Measurements from ENCODE around the gene PRSS23.
A peak's percentile ranks its signal among the peaks of the same experiment; 100 is the strongest.
"Not testable (repeated sequence)": the region's sequence is repeated elsewhere in the genome, so short reads cannot be mapped to it uniquely, and the experiment has no call there.

Gene PRSS23, protein sequence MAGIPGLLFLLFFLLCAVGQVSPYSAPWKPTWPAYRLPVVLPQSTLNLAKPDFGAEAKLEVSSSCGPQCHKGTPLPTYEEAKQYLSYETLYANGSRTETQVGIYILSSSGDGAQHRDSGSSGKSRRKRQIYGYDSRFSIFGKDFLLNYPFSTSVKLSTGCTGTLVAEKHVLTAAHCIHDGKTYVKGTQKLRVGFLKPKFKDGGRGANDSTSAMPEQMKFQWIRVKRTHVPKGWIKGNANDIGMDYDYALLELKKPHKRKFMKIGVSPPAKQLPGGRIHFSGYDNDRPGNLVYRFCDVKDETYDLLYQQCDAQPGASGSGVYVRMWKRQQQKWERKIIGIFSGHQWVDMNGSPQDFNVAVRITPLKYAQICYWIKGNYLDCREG

GRCh38 chr11:86800076-86800959 is at the start of gene PRSS23:
TSS of gene PRSS23 (plus strand) at chr11:86800542. CDS start at chr11:86807644, 7,102 bp downstream.
- no peaks in the 10 kb centered on the region for H3K9me3 ChIP-seq (ENCODE audit: control insufficient read depth in 2 of 2, low read length in 2 of 2)
- H3K36me3 ChIP-seq (ENCODE audit: control insufficient read depth in 2 of 2, insufficient read depth in 2 of 2, low read length in 2 of 2), result no peaks in the 10 kb centered on the region
- peak within 1 kb of the TSS; percentile 80 to 83 for H3K4me3 ChIP-seq (ENCODE audit: low read length in 2 of 2)
- peak within 1 kb of the TSS; percentile 52 to 86 for H3K9ac ChIP-seq (ENCODE audit: low read depth in 1 of 2, low read length in 2 of 2)
- H3K4me1 ChIP-seq (ENCODE audit: control insufficient read depth in 2 of 2, insufficient read depth in 2 of 2, low read length in 2 of 2), result peaks cover 4 to 5% of the 10 kb centered on the region in 2 donors
- peak within 1 kb of the TSS; percentile 56 to 61 for H3K27ac ChIP-seq (ENCODE audit: low read depth in 2 of 2, low read length in 2 of 2)
- no peaks in the 10 kb centered on the region for H3K27me3 ChIP-seq (ENCODE audit: control insufficient read depth in 2 of 2, insufficient read depth in 2 of 2, low read length in 2 of 2)

DNA sequence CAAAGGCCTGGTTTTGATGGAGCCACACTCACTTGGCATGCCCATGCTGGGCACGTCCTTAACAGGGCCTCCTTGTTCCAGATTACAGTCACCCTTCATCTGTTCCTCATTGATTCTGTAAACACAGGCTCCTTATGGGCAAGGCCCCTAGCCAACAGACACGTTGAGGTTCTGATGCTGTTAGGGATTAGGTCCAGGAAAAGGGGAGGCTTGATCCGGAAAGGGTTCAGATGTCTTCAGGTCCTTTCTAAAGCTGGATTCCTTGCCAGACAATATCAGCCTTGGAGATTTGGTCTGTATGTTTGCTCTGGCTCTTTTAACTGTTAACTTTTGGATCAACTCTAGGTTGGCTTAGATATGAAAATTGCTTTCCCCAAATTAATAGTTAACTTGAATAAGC is 46.9 kb upstream of the PRSS23 start:
- Histone ChIP-seq H3K4me1 (ENCODE audit: control insufficient read depth in 2 of 2, insufficient read depth in 2 of 2, low read length in 2 of 2) (no peaks in the 10 kb centered on the region), H3K4me3 (ENCODE audit: low read length in 2 of 2) (no peak overlapping the region), H3K9me3 (ENCODE audit: control insufficient read depth in 2 of 2, low read length in 2 of 2) (no peaks in the 10 kb centered on the region), H3K9ac (ENCODE audit: low read depth in 1 of 2, low read length in 2 of 2) (no peak overlapping the region), H3K36me3 (ENCODE audit: control insufficient read depth in 2 of 2, insufficient read depth in 2 of 2, low read length in 2 of 2) (no peaks in the 10 kb centered on the region), H3K27ac (ENCODE audit: low read depth in 2 of 2, low read length in 2 of 2) (no peak overlapping the region), H3K27me3 (ENCODE audit: control insufficient read depth in 2 of 2, insufficient read depth in 2 of 2, low read length in 2 of 2) (no peaks in the 10 kb centered on the region)

- no peak overlapping the region for H3K9ac ChIP-seq (ENCODE audit: low read depth in 1 of 2, low read length in 2 of 2)
- H3K4me1 ChIP-seq (ENCODE audit: control insufficient read depth in 2 of 2, insufficient read depth in 2 of 2, low read length in 2 of 2), result no peaks in the 10 kb centered on the region
- no peak overlapping the region for H3K27ac ChIP-seq (ENCODE audit: low read depth in 2 of 2, low read length in 2 of 2)
- no peaks in the 10 kb centered on the region for H3K36me3 ChIP-seq (ENCODE audit: control insufficient read depth in 2 of 2, insufficient read depth in 2 of 2, low read length in 2 of 2)
- no peaks in the 10 kb centered on the region for H3K27me3 ChIP-seq (ENCODE audit: control insufficient read depth in 2 of 2, insufficient read depth in 2 of 2, low read length in 2 of 2)
- no peak overlapping the region for H3K4me3 ChIP-seq (ENCODE audit: low read length in 2 of 2)
- H3K9me3 ChIP-seq (ENCODE audit: control insufficient read depth in 2 of 2, low read length in 2 of 2), result no peaks in the 10 kb centered on the region
Observed at GRCh38 chr11:86755146-86755545, 45.2 kb upstream of the PRSS23 start.

- Histone ChIP-seq H3K27me3 (ENCODE audit: control insufficient read depth in 2 of 2, insufficient read depth in 2 of 2, low read length in 2 of 2) (no peaks in the 10 kb centered on the region), H3K9me3 (ENCODE audit: control insufficient read depth in 2 of 2, low read length in 2 of 2) (no peaks in the 10 kb centered on the region), H3K4me3 (ENCODE audit: low read length in 2 of 2) (no peak overlapping the region), H3K36me3 (ENCODE audit: control insufficient read depth in 2 of 2, insufficient read depth in 2 of 2, low read length in 2 of 2) (no peaks in the 10 kb centered on the region), H3K4me1 (ENCODE audit: control insufficient read depth in 2 of 2, insufficient read depth in 2 of 2, low read length in 2 of 2) (no peaks in the 10 kb centered on the region), H3K27ac (ENCODE audit: low read depth in 2 of 2, low read length in 2 of 2) (no peak overlapping the region), H3K9ac (ENCODE audit: low read depth in 1 of 2, low read length in 2 of 2) (no peak overlapping the region)
Observed at GRCh38 chr11:86758171-86758570, 42.2 kb upstream of the PRSS23 start.

DNA sequence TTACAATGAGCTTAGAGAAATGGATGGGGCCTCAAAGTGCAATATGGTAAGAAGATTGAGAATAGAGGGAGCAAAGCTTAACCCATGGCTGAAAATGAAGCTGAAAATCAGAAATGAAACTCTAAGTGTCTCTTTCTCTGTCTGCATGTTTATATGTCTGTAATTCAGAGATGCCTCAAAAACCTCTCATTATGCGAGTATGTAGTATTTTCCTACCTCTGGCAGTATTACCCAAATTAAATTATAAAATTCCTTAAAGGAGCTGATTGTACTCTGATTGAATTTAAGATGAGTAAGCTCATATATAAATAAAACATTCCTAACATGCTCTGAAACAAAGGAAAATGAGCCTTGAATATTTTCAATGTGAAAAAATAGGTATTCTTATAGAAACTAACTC is 39.8 kb upstream of the PRSS23 start:
- no peak overlapping the region for H3K4me3 ChIP-seq (ENCODE audit: low read length in 2 of 2)
- no peak overlapping the region for H3K27ac ChIP-seq (ENCODE audit: low read depth in 2 of 2, low read length in 2 of 2)
- no peak overlapping the region for H3K9ac ChIP-seq (ENCODE audit: low read depth in 1 of 2, low read length in 2 of 2)
- no peaks in the 10 kb centered on the region for H3K36me3 ChIP-seq (ENCODE audit: control insufficient read depth in 2 of 2, insufficient read depth in 2 of 2, low read length in 2 of 2)
- no peaks in the 10 kb centered on the region for H3K4me1 ChIP-seq (ENCODE audit: control insufficient read depth in 2 of 2, insufficient read depth in 2 of 2, low read length in 2 of 2)
- no peaks in the 10 kb centered on the region for H3K27me3 ChIP-seq (ENCODE audit: control insufficient read depth in 2 of 2, insufficient read depth in 2 of 2, low read length in 2 of 2)
- no peaks in the 10 kb centered on the region for H3K9me3 ChIP-seq (ENCODE audit: control insufficient read depth in 2 of 2, low read length in 2 of 2)

DNA sequence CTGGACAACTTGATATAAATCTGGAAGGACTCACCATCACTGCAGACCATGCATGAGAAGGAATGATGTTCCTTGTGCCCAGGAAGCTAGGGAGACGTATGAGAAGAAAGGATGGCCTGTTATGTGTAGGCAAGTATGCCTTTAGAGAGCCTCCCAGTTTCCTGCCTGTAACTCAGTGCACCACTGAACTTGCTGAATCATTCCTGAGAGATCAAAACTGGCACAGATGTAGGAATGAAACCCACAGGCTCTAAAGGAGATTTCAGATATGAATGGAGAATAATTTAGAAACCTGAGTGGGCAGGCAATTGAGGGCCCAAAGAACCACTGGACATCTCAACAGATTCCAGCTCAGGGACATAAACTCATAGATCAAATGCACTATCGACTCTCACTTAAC is 38.4 kb upstream of the PRSS23 start:
- no peaks in the 10 kb centered on the region for H3K9me3 ChIP-seq (ENCODE audit: control insufficient read depth in 2 of 2, low read length in 2 of 2)
- no peak overlapping the region for H3K9ac ChIP-seq (ENCODE audit: low read depth in 1 of 2, low read length in 2 of 2)
- H3K4me3 ChIP-seq (ENCODE audit: low read length in 2 of 2), result no peak overlapping the region
- no peaks in the 10 kb centered on the region for H3K36me3 ChIP-seq (ENCODE audit: control insufficient read depth in 2 of 2, insufficient read depth in 2 of 2, low read length in 2 of 2)
- H3K4me1 ChIP-seq (ENCODE audit: control insufficient read depth in 2 of 2, insufficient read depth in 2 of 2, low read length in 2 of 2), result no peaks in the 10 kb centered on the region
- no peaks in the 10 kb centered on the region for H3K27me3 ChIP-seq (ENCODE audit: control insufficient read depth in 2 of 2, insufficient read depth in 2 of 2, low read length in 2 of 2)
- H3K27ac ChIP-seq (ENCODE audit: low read depth in 2 of 2, low read length in 2 of 2), result no peak overlapping the region

DNA sequence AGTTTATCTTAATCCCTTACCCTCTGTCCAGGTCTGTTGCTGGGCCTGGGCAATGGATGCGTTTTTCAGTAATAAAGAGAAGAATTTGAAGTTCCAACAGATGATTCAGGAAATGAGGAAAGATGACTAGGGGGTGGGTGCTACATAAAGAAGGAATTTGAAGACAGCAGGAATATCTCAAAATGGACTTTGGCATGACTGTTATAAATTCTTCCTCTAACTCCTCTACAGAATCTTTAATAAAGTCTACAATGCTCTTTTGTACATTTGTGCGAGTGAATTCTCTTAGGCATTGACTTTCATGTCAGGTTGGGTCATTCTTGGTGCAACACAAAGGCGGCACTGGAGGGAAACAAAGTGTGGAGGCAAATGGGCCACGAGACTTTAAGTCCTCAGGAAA is 35.1 kb upstream of the PRSS23 start:
- Histone ChIP-seq H3K27me3 (ENCODE audit: control insufficient read depth in 2 of 2, insufficient read depth in 2 of 2, low read length in 2 of 2) (no peaks in the 10 kb centered on the region), H3K4me1 (ENCODE audit: control insufficient read depth in 2 of 2, insufficient read depth in 2 of 2, low read length in 2 of 2) (no peaks in the 10 kb centered on the region), H3K9me3 (ENCODE audit: control insufficient read depth in 2 of 2, low read length in 2 of 2) (no peaks in the 10 kb centered on the region), H3K9ac (ENCODE audit: low read depth in 1 of 2, low read length in 2 of 2) (no peak overlapping the region), H3K36me3 (ENCODE audit: control insufficient read depth in 2 of 2, insufficient read depth in 2 of 2, low read length in 2 of 2) (no peaks in the 10 kb centered on the region), H3K4me3 (ENCODE audit: low read length in 2 of 2) (no peak overlapping the region), H3K27ac (ENCODE audit: low read depth in 2 of 2, low read length in 2 of 2) (no peak overlapping the region)

- Histone ChIP-seq H3K9ac (ENCODE audit: low read depth in 1 of 2, low read length in 2 of 2) (no peak overlapping the region), H3K36me3 (ENCODE audit: control insufficient read depth in 2 of 2, insufficient read depth in 2 of 2, low read length in 2 of 2) (no peaks in the 10 kb centered on the region), H3K27me3 (ENCODE audit: control insufficient read depth in 2 of 2, insufficient read depth in 2 of 2, low read length in 2 of 2) (no peaks in the 10 kb centered on the region), H3K9me3 (ENCODE audit: control insufficient read depth in 2 of 2, low read length in 2 of 2) (no peaks in the 10 kb centered on the region), H3K4me3 (ENCODE audit: low read length in 2 of 2) (no peak overlapping the region), H3K4me1 (ENCODE audit: control insufficient read depth in 2 of 2, insufficient read depth in 2 of 2, low read length in 2 of 2) (no peaks in the 10 kb centered on the region), H3K27ac (ENCODE audit: low read depth in 2 of 2, low read length in 2 of 2) (no peak overlapping the region)
Observed at GRCh38 chr11:86765878-86766277, 34.5 kb upstream of the PRSS23 start.

- no peak overlapping the region for H3K4me3 ChIP-seq (ENCODE audit: low read length in 2 of 2)
- H3K27me3 ChIP-seq (ENCODE audit: control insufficient read depth in 2 of 2, insufficient read depth in 2 of 2, low read length in 2 of 2), result no peaks in the 10 kb centered on the region
- no peaks in the 10 kb centered on the region for H3K4me1 ChIP-seq (ENCODE audit: control insufficient read depth in 2 of 2, insufficient read depth in 2 of 2, low read length in 2 of 2)
- no peak overlapping the region for H3K9ac ChIP-seq (ENCODE audit: low read depth in 1 of 2, low read length in 2 of 2)
- H3K9me3 ChIP-seq (ENCODE audit: control insufficient read depth in 2 of 2, low read length in 2 of 2), result no peaks in the 10 kb centered on the region
- H3K27ac ChIP-seq (ENCODE audit: low read depth in 2 of 2, low read length in 2 of 2), result no peak overlapping the region
- no peaks in the 10 kb centered on the region for H3K36me3 ChIP-seq (ENCODE audit: control insufficient read depth in 2 of 2, insufficient read depth in 2 of 2, low read length in 2 of 2)
Observed at GRCh38 chr11:86769219-86769618, 31.1 kb upstream of the PRSS23 start.

DNA sequence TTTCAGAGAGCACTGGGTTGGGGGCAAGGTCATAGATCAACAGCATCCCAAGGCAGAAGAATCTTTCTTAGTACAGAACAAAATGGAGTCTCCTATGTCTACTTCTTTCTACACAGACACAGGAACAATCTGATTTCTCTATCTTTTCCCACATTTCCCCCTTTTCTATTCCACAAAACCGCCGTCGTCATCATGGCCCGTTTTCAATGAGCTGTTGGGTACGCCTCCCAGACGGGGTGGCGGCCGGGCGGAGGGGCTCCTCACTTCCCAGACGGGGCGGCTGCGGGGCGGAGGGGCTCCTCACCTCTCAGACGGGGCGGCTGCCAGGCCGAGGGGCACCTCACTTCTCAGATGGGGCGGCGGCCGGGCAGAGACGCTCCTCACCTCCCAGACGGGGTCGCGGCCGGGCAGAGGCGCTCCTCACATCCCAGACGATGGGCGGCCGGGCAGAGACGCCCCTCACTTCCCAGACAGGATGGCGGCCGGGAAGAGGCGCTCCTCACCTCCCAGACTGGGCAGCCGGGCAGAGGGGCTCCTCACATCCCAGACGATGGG is 29.8 kb upstream of the PRSS23 start:
- not testable (repeated sequence) for H3K4me3 ChIP-seq (ENCODE audit: low read length in 2 of 2); H3K27me3 ChIP-seq (ENCODE audit: control insufficient read depth in 2 of 2, insufficient read depth in 2 of 2, low read length in 2 of 2); H3K36me3 ChIP-seq (ENCODE audit: control insufficient read depth in 2 of 2, insufficient read depth in 2 of 2, low read length in 2 of 2); H3K27ac ChIP-seq (ENCODE audit: low read depth in 2 of 2, low read length in 2 of 2); H3K4me1 ChIP-seq (ENCODE audit: control insufficient read depth in 2 of 2, insufficient read depth in 2 of 2, low read length in 2 of 2); H3K9me3 ChIP-seq (ENCODE audit: control insufficient read depth in 2 of 2, low read length in 2 of 2); H3K9ac ChIP-seq (ENCODE audit: low read depth in 1 of 2, low read length in 2 of 2)
